ENCODE data around the gene GRID2. TPM values are rescaled to one million over a fixed set of nuclear protein-coding genes. Genes with fewer than 3 reads are reported as not detected.

Gene GRID2
- polyA plus RNA-seq, 1 donor from 2014 or later, result 14.9 TPM

DNA sequence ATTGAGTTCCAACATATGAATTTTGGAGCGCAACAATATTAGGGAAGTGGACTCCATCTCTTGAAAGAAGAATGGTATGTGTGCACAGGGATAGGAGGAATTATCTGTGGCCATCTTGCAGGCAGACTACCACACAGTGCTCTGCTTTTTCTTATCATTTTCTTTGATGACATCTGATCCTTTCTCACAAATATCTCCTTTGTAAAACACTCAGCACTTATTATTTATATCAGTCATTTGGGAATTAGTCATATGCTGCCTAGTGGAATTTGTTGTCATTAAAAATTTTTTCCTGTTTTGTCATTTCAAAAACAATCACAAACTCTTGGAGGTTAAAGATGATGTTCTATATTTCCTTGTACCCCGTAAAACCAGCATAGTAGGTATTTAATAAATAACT is 1080.5 kb downstream of the GRID2 start:
- Histone ChIP-seq H3F3A (ENCODE audit: insufficient read depth, low read length, poor library complexity, severe bottlenecking) (no peaks in the 10 kb centered on the region), H3K36me3 (ENCODE audit: insufficient read depth, low read length) (no peaks in the 10 kb centered on the region), H3K27ac (ENCODE audit: low read length) (no peak overlapping the region), H3K9me2 (ENCODE audit: insufficient read depth, low read length) (no peaks in the 10 kb centered on the region), H3K9ac (ENCODE audit: low read length) (no peak overlapping the region), H3K79me2 (replicated peaks; ENCODE audit: insufficient read depth, low read length) (no peaks in the 10 kb centered on the region), H3K4me3 (ENCODE audit: low read length) (no peak overlapping the region), H3K27me3 (ENCODE audit: insufficient read depth, low read depth, low read length) (no peaks in the 10 kb centered on the region), H4K20me1 (ENCODE audit: insufficient read depth) (no peaks in the 10 kb centered on the region), H3K4me2 (ENCODE audit: low read length) (no peak overlapping the region), H3K9me3 (ENCODE audit: low read length) (no peaks in the 10 kb centered on the region), H2AFZ (ENCODE audit: low read depth, low read length) (no peak overlapping the region)
- TF ChIP-seq POLR2AphosphoS5 (IDR thresholded peaks at IDR 0.05) (no peak), TAF1 (IDR thresholded peaks at IDR 0.05; ENCODE audit: low read depth) (no peak), MXI1 (conservative IDR thresholded peaks at IDR 0.05; ENCODE audit: poor library complexity, severe bottlenecking) (no peak), EZH2 (IDR thresholded peaks at IDR 0.05; ENCODE audit: borderline replicate concordance, insufficient read depth, low read length, poor library complexity, severe bottlenecking) (no peak)

- no peak overlapping the region for H3K9ac ChIP-seq (ENCODE audit: low read length)
- H4K20me1 ChIP-seq (ENCODE audit: insufficient read depth), result no peaks in the 10 kb centered on the region
- no peaks in the 10 kb centered on the region for H3K27me3 ChIP-seq (ENCODE audit: insufficient read depth, low read depth, low read length)
- no peaks in the 10 kb centered on the region for H3K9me2 ChIP-seq (ENCODE audit: insufficient read depth, low read length)
- no peaks in the 10 kb centered on the region for H3F3A ChIP-seq (ENCODE audit: insufficient read depth, low read length, poor library complexity, severe bottlenecking)
- H3K79me2 ChIP-seq (replicated peaks; ENCODE audit: insufficient read depth, low read length), result no peaks in the 10 kb centered on the region
- no peak for TF ChIP-seq SMC3 (conservative IDR thresholded peaks at IDR 0.05; ENCODE audit: poor library complexity)
- no peak for TF ChIP-seq POLR2AphosphoS5 (IDR thresholded peaks at IDR 0.05)
- no peak for TF ChIP-seq MXI1 (conservative IDR thresholded peaks at IDR 0.05; ENCODE audit: poor library complexity, severe bottlenecking)
- no peak for TF ChIP-seq EZH2 (IDR thresholded peaks at IDR 0.05; ENCODE audit: borderline replicate concordance, insufficient read depth, low read length, poor library complexity, severe bottlenecking)
- no peak for TF ChIP-seq CTCF (IDR thresholded peaks at IDR 0.05; ENCODE audit: poor library complexity, severe bottlenecking)
- TF ChIP-seq, protein P1, sequence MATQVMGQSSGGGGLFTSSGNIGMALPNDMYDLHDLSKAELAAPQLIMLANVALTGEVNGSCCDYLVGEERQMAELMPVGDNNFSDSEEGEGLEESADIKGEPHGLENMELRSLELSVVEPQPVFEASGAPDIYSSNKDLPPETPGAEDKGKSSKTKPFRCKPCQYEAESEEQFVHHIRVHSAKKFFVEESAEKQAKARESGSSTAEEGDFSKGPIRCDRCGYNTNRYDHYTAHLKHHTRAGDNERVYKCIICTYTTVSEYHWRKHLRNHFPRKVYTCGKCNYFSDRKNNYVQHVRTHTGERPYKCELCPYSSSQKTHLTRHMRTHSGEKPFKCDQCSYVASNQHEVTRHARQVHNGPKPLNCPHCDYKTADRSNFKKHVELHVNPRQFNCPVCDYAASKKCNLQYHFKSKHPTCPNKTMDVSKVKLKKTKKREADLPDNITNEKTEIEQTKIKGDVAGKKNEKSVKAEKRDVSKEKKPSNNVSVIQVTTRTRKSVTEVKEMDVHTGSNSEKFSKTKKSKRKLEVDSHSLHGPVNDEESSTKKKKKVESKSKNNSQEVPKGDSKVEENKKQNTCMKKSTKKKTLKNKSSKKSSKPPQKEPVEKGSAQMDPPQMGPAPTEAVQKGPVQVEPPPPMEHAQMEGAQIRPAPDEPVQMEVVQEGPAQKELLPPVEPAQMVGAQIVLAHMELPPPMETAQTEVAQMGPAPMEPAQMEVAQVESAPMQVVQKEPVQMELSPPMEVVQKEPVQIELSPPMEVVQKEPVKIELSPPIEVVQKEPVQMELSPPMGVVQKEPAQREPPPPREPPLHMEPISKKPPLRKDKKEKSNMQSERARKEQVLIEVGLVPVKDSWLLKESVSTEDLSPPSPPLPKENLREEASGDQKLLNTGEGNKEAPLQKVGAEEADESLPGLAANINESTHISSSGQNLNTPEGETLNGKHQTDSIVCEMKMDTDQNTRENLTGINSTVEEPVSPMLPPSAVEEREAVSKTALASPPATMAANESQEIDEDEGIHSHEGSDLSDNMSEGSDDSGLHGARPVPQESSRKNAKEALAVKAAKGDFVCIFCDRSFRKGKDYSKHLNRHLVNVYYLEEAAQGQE (IDR thresholded peaks at IDR 0.05; ENCODE audit: borderline replicate concordance), result no peak
- no peak for TF ChIP-seq TAF1 (IDR thresholded peaks at IDR 0.05; ENCODE audit: low read depth)
- TF ChIP-seq RAD21 (conservative IDR thresholded peaks at IDR 0.05), result no peak
- H3K4me3 ChIP-seq (ENCODE audit: low read length), result no peak overlapping the region
- H3K4me2 ChIP-seq (ENCODE audit: low read length), result no peak overlapping the region
- H3K36me3 ChIP-seq (ENCODE audit: insufficient read depth, low read length), result no peaks in the 10 kb centered on the region
- no peak overlapping the region for H2AFZ ChIP-seq (ENCODE audit: low read depth, low read length)
- no peak overlapping the region for H3K27ac ChIP-seq (ENCODE audit: low read length)
- no peaks in the 10 kb centered on the region for H3K9me3 ChIP-seq (ENCODE audit: low read length)
Measured at GRCh38 chr4:93384887-93385286, 1081.1 kb downstream of the GRID2 start.

- Histone ChIP-seq H3F3A (ENCODE audit: insufficient read depth, low read length, poor library complexity, severe bottlenecking) (no peaks in the 10 kb centered on the region), H3K4me3 (ENCODE audit: low read length) (no peak overlapping the region), H3K36me3 (ENCODE audit: insufficient read depth, low read length) (no peaks in the 10 kb centered on the region), H3K27ac (ENCODE audit: low read length) (no peak overlapping the region), H4K20me1 (ENCODE audit: insufficient read depth) (no peaks in the 10 kb centered on the region), H3K79me2 (replicated peaks; ENCODE audit: insufficient read depth, low read length) (no peaks in the 10 kb centered on the region), H2AFZ (ENCODE audit: low read depth, low read length) (no peak overlapping the region), H3K27me3 (ENCODE audit: insufficient read depth, low read depth, low read length) (no peaks in the 10 kb centered on the region), H3K9me3 (ENCODE audit: low read length) (no peaks in the 10 kb centered on the region), H3K9ac (ENCODE audit: low read length) (no peak overlapping the region), H3K9me2 (ENCODE audit: insufficient read depth, low read length) (no peaks in the 10 kb centered on the region), H3K4me2 (ENCODE audit: low read length) (no peak overlapping the region)
- TF ChIP-seq SMC3 (conservative IDR thresholded peaks at IDR 0.05; ENCODE audit: poor library complexity) (no peak), TAF1 (IDR thresholded peaks at IDR 0.05; ENCODE audit: low read depth) (no peak), MXI1 (conservative IDR thresholded peaks at IDR 0.05; ENCODE audit: poor library complexity, severe bottlenecking) (no peak), EZH2 (IDR thresholded peaks at IDR 0.05; ENCODE audit: borderline replicate concordance, insufficient read depth, low read length, poor library complexity, severe bottlenecking) (no peak), CTCF (IDR thresholded peaks at IDR 0.05; ENCODE audit: poor library complexity, severe bottlenecking) (no peak), RAD21 (conservative IDR thresholded peaks at IDR 0.05) (no peak), EP300 (conservative IDR thresholded peaks at IDR 0.05; ENCODE audit: poor library complexity, severe bottlenecking) (no peak), POLR2AphosphoS5 (IDR thresholded peaks at IDR 0.05) (no peak)
- TF ChIP-seq, protein P1 (IDR thresholded peaks at IDR 0.05; ENCODE audit: borderline replicate concordance), result no peak
Measured at GRCh38 chr4:93394545-93395081, 1090.8 kb downstream of the GRID2 start.

Measured in neural cell (in vitro differentiated cells).